Gastroesophageal sphincter (tissue), 4 donors: ENCODE measurements around the gene MYOM1. TPM values are rescaled to one million over a fixed set of nuclear protein-coding genes. Genes with fewer than 3 reads are reported as not detected.
A peak's percentile ranks its signal among the peaks of the same experiment; 100 is the strongest.

ENCODE experiments used
- ATAC-seq: fragments of 150-250 bp; one replicate; pipeline ENCODE4 v1.9.1; 2016; ENCODE audit warnings: mild to moderate bottlenecking, moderate library complexity
- H3K27ac ChIP-seq, 4 donors: fragments of 200-600 bp; sonication (generic) in 3 of 4; 1 replicate in 3 of 4; 2 replicates in 1 of 4; pipeline ENCODE4 v1.5.1; 2016 to 2019
- H3K27me3 ChIP-seq: fragments of 200-600 bp; sonication (generic); one replicate; pipeline ENCODE4 v1.5.1; 2019
- H3K36me3 ChIP-seq, 2 donors: fragments of 200-600 bp; sonication (generic); one replicate each; pipeline ENCODE4 v1.5.1; 2019; ENCODE audit warnings: control low read depth in 1 of 2
- H3K4me1 ChIP-seq, 3 donors: fragments of 200-600 bp; sonication (generic); 1 replicate in 2 of 3; 2 replicates in 1 of 3; pipeline ENCODE4 v1.5.1; 2016 to 2019; ENCODE audit warnings: control low read depth in 2 of 3
- H3K4me3 ChIP-seq, 2 donors: fragments of 200-600 bp; sonication (generic); one replicate each; pipeline ENCODE4 v1.5.1; 2019; ENCODE audit warnings: mild to moderate bottlenecking in 1 of 2, moderate library complexity in 1 of 2
- H3K9me3 ChIP-seq, 3 donors: fragments of 200-600 bp; sonication (generic); one replicate each; pipeline ENCODE4 v1.5.1; 2017 to 2019; ENCODE audit warnings: control low read depth in 2 of 3
- CTCF ChIP-seq, 4 experiments: fragments of 200-600 bp in 2 of 4; fragments of 450-650 bp in 2 of 4; sonication (generic) in 1 of 4; IDR thresholded peaks; one replicate each; pipeline ENCODE4 v1.5.1; 2017 to 2019; ENCODE audit warnings: antibody characterized with exemption in 4 of 4, mild to moderate bottlenecking in 2 of 4, moderate library complexity in 2 of 4
- EP300 ChIP-seq: sonication (generic); formaldehyde crosslinking; IDR thresholded peaks from one replicate; pipeline ENCODE4 v1.6.1; 2017; ENCODE audit warnings: antibody characterized with exemption, mild to moderate bottlenecking
- POLR2A ChIP-seq, 2 donors: fragments of 450-650 bp; IDR thresholded peaks; one replicate each; pipeline ENCODE4 v1.6.1; 2017; ENCODE audit warnings: antibody characterized with exemption in 2 of 2, mild to moderate bottlenecking in 2 of 2, moderate library complexity in 1 of 2
- POLR2AphosphoS5 ChIP-seq: sonication (generic); formaldehyde crosslinking; IDR thresholded peaks from one replicate; pipeline ENCODE4 v1.6.1; 2017; ENCODE audit warnings: antibody characterized with exemption
- WGBS, 2 donors: methylation state at CpG; one replicate each; pipeline ENCODE4 v1.1.5; 2018; ENCODE audit warnings: low coverage in 1 of 2; 5-methylcytosine and 5-hydroxymethylcytosine counted together
- total RNA-seq, 4 donors: library from RNA; depleted of rRNA; stranded (reverse); fragments of >200 nt; gene quantifications; one replicate each; pipeline ENCODE4 v1.1.0, GENCODE V29; 2016

MYOM1 gene
- total RNA-seq, 4 donors from 2014 or later: 14.8 to 37.6 (median 24.6) TPM

DNA sequence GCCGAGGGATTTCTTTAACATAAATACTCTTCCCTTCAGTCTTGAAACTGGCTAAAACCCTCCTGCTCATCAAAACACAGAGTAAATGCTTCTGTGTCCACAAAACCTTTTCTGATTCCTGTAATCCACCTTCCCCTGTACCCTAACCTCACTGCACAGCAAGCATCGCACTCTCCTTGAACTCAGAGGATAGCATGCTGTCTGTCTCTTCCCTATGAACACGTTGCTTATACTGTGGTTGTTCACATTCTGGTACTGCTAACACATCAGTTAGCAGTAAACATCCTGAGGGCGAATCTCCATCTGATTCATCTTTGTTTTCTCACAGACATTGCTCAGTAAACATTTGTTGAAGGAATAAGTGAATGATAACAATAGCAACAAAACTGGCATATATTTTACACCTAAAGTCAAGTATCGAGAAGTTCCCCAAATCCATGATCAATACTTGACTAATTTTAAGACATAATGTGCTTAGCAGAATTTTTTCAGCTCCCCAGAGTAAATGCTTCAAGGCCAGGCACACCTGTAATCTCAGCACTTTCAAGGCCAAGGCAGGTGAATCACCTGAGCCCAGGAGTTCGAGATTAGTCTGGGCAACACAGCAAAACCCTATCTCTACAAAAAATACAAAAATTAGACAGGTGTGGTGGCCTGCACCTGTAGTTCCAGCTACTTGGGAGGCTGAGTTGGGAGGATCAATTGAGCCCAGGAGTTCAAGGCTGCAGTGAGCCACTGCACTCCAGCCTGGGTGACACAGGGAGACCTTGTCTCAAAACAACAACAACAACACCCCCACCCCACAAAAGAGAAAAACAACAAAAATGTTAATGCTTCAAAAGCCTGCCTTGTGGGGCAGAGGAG, 161.2 kb downstream of the MYOM1 start:
- peak overlapping the region in 2 of 4 donors; percentile 13 to 17 for H3K27ac ChIP-seq
- ATAC-seq: no peak

DNA sequence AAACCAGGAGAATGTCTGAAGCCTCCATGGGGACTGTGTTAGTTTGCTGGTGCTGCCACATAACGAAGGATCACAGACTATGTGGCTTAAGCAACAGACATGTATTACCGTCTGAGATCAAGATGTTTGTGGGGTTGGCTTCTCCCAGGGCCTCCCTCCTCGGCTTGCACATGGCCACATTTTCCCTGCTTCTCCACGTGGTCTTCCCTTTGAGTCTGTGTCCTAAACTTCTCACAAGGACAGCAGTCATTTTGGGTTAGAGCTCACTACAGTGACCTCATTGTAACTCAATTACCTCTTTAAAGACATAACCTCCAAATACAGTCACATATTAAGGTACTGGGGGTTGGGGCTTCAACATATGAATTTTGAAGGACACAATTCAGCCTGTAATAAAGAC, 162.2 kb downstream of the MYOM1 start:
- no peak for ATAC-seq
- Histone ChIP-seq H3K27me3 (no peaks in the 10 kb centered on the region), H3K4me1 (peaks cover 0 to 9% (median 2%) of the 10 kb centered on the region in 3 donors), H3K9me3 (no peaks in the 10 kb centered on the region), H3K27ac (no peak overlapping the region), H3K36me3 (no peaks in the 10 kb centered on the region), H3K4me3 (no peak overlapping the region)
- WGBS, 2 donors: no CpG with 5 or more reads among the region's 4 CpGs
- TF ChIP-seq EP300: no peak
- TF ChIP-seq CTCF (IDR thresholded peaks at IDR 0.05): no peak
- no peak for TF ChIP-seq POLR2AphosphoS5
- no peak for TF ChIP-seq POLR2A (IDR thresholded peaks at IDR 0.05)

More for the DNA sequence above, 161.2 kb downstream of the MYOM1 start:
- Histone ChIP-seq H3K4me1 (peaks cover 0 to 16% (median 6%) of the 10 kb centered on the region in 3 donors), H3K9me3 (no peaks in the 10 kb centered on the region), H3K27me3 (no peaks in the 10 kb centered on the region), H3K4me3 (no peak overlapping the region), H3K36me3 (no peaks in the 10 kb centered on the region)
- no peak for TF ChIP-seq POLR2A (IDR thresholded peaks at IDR 0.05)
- no peak for TF ChIP-seq POLR2AphosphoS5
- no peak for TF ChIP-seq EP300
- no peak for TF ChIP-seq CTCF (IDR thresholded peaks at IDR 0.05)
- 77 to 96% methylated on average over 4 to 6 of the region's 6 CpGs for WGBS, 2 donors

DNA sequence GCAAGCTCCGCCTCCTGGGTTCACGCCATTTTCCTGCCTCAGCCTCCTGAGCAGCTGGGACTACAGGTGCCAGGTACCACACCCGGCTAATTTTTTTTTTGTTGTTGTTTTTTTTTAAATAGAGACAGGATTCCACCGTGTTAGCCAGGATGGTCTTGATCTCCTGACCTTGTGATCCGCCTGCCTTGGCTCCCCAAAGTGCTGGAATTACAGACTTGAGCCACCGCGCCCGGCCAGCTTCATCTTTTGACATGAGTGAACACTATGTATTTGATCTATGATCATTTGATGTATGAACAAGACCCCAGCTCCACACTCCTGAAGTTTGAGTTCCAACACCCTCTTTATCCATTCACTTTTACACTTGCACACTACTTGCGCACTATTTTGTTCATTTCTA, 163.5 kb downstream of the MYOM1 start:
- no peaks in the 10 kb centered on the region for H3K27me3 ChIP-seq
- 71 to 87% methylated on average over 3 to 7 of the region's 9 CpGs for WGBS, 2 donors
- H3K27ac ChIP-seq: no peak overlapping the region
- ATAC-seq: no peak
- TF ChIP-seq EP300 (no peak), POLR2A (IDR thresholded peaks at IDR 0.05) (no peak), CTCF (IDR thresholded peaks at IDR 0.05) (no peak), POLR2AphosphoS5 (no peak)
- H3K4me1 ChIP-seq: no peaks in the 10 kb centered on the region
- H3K36me3 ChIP-seq: no peaks in the 10 kb centered on the region
- H3K4me3 ChIP-seq: no peak overlapping the region
- H3K9me3 ChIP-seq: no peaks in the 10 kb centered on the region

DNA sequence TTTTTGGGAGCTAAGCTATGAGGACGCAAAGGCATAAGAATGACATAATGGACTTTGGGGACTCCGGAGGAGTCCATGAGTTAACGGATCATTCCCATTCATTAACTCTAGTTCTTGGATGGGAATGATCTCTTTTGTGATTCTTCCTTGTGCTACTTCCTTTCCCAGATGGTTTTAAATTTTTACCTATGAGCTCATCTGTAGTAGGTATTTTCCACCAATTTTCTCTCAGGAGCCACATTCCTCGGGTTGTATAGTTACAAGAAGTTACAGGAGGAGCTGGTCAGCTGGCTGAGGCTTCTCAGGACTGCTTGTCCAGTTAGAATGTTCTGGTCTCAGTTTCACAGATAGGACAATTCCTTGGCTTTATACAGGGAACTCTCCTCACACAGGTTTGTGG, 164.0 kb downstream of the MYOM1 start:
- H3K27me3 ChIP-seq: no peaks in the 10 kb centered on the region
- no peak overlapping the region for H3K4me3 ChIP-seq
- H3K36me3 ChIP-seq: no peaks in the 10 kb centered on the region
- no peak for TF ChIP-seq POLR2AphosphoS5
- no peak for TF ChIP-seq POLR2A (IDR thresholded peaks at IDR 0.05)
- no peak for TF ChIP-seq EP300
- no peak for TF ChIP-seq CTCF (IDR thresholded peaks at IDR 0.05)
- WGBS, 2 donors: 72 to 100% methylated on average over 1 to 4 of the region's 4 CpGs
- H3K27ac ChIP-seq: no peak overlapping the region
- no peaks in the 10 kb centered on the region for H3K4me1 ChIP-seq
- ATAC-seq: no peak
- no peaks in the 10 kb centered on the region for H3K9me3 ChIP-seq

- Histone ChIP-seq H3K36me3 (no peaks in the 10 kb centered on the region), H3K27ac (no peak overlapping the region), H3K9me3 (no peaks in the 10 kb centered on the region), H3K27me3 (no peaks in the 10 kb centered on the region), H3K4me1 (no peaks in the 10 kb centered on the region), H3K4me3 (no peak overlapping the region)
- TF ChIP-seq CTCF (IDR thresholded peaks at IDR 0.05) (no peak), POLR2A (IDR thresholded peaks at IDR 0.05) (no peak), EP300 (no peak), POLR2AphosphoS5 (no peak)
- 54 to 60% methylated on average over 4 of the region's 4 CpGs for WGBS, 2 donors
- no peak for ATAC-seq
Measured at GRCh38 chr18:3055186-3055728, 164.5 kb downstream of the MYOM1 start.
